ENCODE data around the gene CCBE1.

CCBE1 gene

DNA sequence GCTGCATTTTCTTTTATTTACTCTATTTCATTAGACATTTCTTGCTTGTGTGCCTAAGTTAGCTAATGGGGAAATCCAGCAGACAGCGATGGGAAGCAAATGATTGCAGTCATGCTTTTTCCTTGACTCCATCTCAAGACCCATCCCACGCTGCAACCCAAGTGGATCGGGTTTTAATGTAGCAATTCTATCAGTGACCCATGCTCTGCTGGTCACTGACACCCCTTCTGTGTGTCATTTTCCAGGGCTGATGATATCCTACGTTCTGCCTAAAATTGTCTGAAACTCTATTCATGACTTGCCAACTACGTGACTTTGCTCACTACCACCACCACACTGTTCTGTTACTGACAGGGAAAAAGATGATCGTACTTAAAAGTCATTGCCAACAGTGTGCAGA, 129.8 kb downstream of the CCBE1 start:
- ATAC-seq (ENCODE audit: low read depth): no peak
- Histone ChIP-seq H3K36me3 (ENCODE audit: low read depth) (no peaks in the 10 kb centered on the region), H3K27ac (ENCODE audit: poor library complexity, severe bottlenecking) (no peak overlapping the region), H3K4me1 (ENCODE audit: insufficient read depth, poor library complexity, severe bottlenecking) (no peaks in the 10 kb centered on the region), H3K9me3 (ENCODE audit: severe bottlenecking) (no peaks in the 10 kb centered on the region), H3K4me3 (ENCODE audit: severe bottlenecking) (no peak overlapping the region), H3K27me3 (ENCODE audit: insufficient read depth, poor library complexity, severe bottlenecking) (no peaks in the 10 kb centered on the region)
- DNase-seq (ENCODE audit: low spot score): no peak
- TF ChIP-seq, protein P1, sequence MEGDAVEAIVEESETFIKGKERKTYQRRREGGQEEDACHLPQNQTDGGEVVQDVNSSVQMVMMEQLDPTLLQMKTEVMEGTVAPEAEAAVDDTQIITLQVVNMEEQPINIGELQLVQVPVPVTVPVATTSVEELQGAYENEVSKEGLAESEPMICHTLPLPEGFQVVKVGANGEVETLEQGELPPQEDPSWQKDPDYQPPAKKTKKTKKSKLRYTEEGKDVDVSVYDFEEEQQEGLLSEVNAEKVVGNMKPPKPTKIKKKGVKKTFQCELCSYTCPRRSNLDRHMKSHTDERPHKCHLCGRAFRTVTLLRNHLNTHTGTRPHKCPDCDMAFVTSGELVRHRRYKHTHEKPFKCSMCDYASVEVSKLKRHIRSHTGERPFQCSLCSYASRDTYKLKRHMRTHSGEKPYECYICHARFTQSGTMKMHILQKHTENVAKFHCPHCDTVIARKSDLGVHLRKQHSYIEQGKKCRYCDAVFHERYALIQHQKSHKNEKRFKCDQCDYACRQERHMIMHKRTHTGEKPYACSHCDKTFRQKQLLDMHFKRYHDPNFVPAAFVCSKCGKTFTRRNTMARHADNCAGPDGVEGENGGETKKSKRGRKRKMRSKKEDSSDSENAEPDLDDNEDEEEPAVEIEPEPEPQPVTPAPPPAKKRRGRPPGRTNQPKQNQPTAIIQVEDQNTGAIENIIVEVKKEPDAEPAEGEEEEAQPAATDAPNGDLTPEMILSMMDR (IDR thresholded peaks at IDR 0.05; ENCODE audit: poor library complexity, severe bottlenecking): no peak

DNA sequence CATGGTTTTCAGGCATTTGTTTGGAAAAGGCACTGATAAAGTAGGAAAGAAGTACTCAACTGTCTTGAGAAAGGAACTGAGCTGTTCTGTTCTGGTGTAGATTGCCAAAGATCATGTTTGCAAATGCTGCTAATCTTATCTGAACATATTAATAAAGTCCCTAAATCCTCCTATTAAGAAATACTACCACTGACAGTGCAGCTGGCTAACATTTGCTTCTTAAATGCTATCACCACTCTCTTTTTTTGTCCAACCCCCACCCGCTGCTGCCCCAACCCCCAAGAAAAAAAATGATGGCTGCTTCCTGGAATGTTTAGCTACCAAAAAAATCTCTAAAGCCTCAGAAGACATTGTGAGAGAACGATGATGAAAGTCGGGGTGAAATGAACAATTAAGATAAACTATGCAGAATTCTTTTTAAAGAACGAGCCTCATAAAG, 130.7 kb downstream of the CCBE1 start:
- Histone ChIP-seq H3K4me1 (ENCODE audit: insufficient read depth, poor library complexity, severe bottlenecking) (no peaks in the 10 kb centered on the region), H3K36me3 (ENCODE audit: low read depth) (no peaks in the 10 kb centered on the region), H3K27me3 (ENCODE audit: insufficient read depth, poor library complexity, severe bottlenecking) (no peaks in the 10 kb centered on the region), H3K27ac (ENCODE audit: poor library complexity, severe bottlenecking) (no peak overlapping the region), H3K4me3 (ENCODE audit: severe bottlenecking) (no peak overlapping the region), H3K9me3 (ENCODE audit: severe bottlenecking) (no peaks in the 10 kb centered on the region)
- no peak for DNase-seq (ENCODE audit: low spot score)
- TF ChIP-seq, protein P1 (IDR thresholded peaks at IDR 0.05; ENCODE audit: poor library complexity, severe bottlenecking): no peak
- ATAC-seq (ENCODE audit: low read depth): no peak

DNA sequence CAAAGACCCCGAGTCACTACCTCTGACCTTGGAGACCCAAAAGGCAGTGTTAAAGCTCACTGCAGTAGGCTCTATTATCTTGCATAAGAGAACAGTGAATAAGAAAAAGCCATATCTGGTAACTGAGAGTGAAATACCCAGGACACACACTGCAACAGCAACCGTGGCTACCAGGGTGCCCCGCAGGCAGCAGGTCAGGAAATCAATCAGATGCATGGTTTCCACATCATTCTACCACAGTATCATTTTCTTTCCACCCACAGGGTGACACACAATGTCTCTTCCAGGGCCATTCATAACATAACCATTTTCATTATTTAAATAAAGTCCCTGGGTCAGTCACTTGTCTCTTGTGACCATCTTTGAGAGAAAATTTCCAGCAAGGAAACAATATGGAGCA, 131.3 kb downstream of the CCBE1 start:
- H3K9me3 ChIP-seq (ENCODE audit: severe bottlenecking): no peaks in the 10 kb centered on the region
- H3K4me1 ChIP-seq (ENCODE audit: insufficient read depth, poor library complexity, severe bottlenecking): no peaks in the 10 kb centered on the region
- ATAC-seq (ENCODE audit: low read depth) (no peak), DNase-seq (ENCODE audit: low spot score) (no peak)
- TF ChIP-seq, protein P1 (IDR thresholded peaks at IDR 0.05; ENCODE audit: poor library complexity, severe bottlenecking): no peak
- no peak overlapping the region for H3K27ac ChIP-seq (ENCODE audit: poor library complexity, severe bottlenecking)
- no peaks in the 10 kb centered on the region for H3K27me3 ChIP-seq (ENCODE audit: insufficient read depth, poor library complexity, severe bottlenecking)
- no peak overlapping the region for H3K4me3 ChIP-seq (ENCODE audit: severe bottlenecking)
- no peaks in the 10 kb centered on the region for H3K36me3 ChIP-seq (ENCODE audit: low read depth)

DNA sequence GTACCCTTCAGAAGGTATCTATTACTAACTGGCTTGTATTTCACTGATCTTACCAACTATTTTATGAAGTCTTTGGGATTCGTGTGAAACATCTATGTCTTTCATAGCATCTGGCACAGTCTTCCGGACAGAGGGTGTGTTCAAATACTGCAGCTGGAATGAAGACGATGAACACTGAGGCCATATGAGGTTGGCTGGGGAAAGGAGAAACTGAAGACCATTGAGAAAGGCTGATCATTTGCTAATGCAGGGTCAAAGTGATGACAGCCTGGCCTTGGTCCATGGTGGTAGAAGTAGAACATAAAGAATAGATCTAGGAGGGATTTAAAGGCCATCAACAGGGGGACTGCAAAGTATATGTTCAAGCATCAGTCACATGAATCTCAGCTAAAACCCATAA, 132.7 kb downstream of the CCBE1 start:
- Histone ChIP-seq H3K27me3 (ENCODE audit: insufficient read depth, poor library complexity, severe bottlenecking) (no peaks in the 10 kb centered on the region), H3K36me3 (ENCODE audit: low read depth) (no peaks in the 10 kb centered on the region), H3K27ac (ENCODE audit: poor library complexity, severe bottlenecking) (no peak overlapping the region), H3K4me3 (ENCODE audit: severe bottlenecking) (no peak overlapping the region), H3K9me3 (ENCODE audit: severe bottlenecking) (no peaks in the 10 kb centered on the region), H3K4me1 (ENCODE audit: insufficient read depth, poor library complexity, severe bottlenecking) (no peaks in the 10 kb centered on the region)
- TF ChIP-seq, protein P1 (IDR thresholded peaks at IDR 0.05; ENCODE audit: poor library complexity, severe bottlenecking): no peak
- ATAC-seq (ENCODE audit: low read depth) (no peak), DNase-seq (ENCODE audit: low spot score) (no peak)

DNA sequence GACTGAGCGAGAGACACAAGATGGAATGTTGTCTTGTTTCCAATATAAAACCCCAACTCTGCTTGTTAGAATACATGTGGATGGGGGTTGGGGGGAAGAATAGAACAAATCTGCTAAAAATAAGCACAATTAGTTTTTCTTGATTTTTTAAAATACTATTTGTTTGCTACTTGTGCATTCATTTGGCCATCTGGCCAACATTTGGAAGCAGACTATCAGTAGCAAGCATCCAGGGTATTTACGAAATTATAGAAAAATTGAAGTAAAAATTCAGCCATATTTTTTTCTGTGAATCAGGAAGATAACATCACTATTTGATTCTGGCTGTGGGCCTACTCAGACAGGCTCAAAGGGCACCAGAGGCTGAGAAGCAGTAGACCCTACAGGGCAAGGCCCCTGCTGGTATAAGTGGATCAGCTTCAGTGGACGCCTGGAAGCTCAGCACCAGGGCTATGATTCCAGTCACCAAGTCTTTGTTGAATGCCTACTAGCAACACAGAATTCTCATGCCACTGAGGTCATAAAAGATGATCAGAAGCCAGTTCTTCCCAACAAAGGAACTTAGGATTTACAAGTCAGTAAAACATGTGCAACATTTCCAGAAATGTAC, 133.9 kb downstream of the CCBE1 start:
- Histone ChIP-seq H3K27me3 (ENCODE audit: insufficient read depth, poor library complexity, severe bottlenecking) (no peaks in the 10 kb centered on the region), H3K9me3 (ENCODE audit: severe bottlenecking) (no peaks in the 10 kb centered on the region), H3K27ac (ENCODE audit: poor library complexity, severe bottlenecking) (no peak overlapping the region), H3K36me3 (ENCODE audit: low read depth) (no peaks in the 10 kb centered on the region), H3K4me3 (ENCODE audit: severe bottlenecking) (no peak overlapping the region), H3K4me1 (ENCODE audit: insufficient read depth, poor library complexity, severe bottlenecking) (no peaks in the 10 kb centered on the region)
- TF ChIP-seq, protein P1 (IDR thresholded peaks at IDR 0.05; ENCODE audit: poor library complexity, severe bottlenecking): no peak
- ATAC-seq (ENCODE audit: low read depth) (no peak), DNase-seq (ENCODE audit: low spot score) (no peak)

Data from RWPE2 (cell line).